A549 (cell line): Measurements from ENCODE around the gene SHCBP1L. TPM values are rescaled to one million over a fixed set of nuclear protein-coding genes. Genes with fewer than 3 reads are reported as not detected.

Experiments used
- ATAC-seq, 2 experiments: fragments of 200-7000 bp in 1 of 2; fragments of >200 bp in 1 of 2; cut with Nextera tagmentation in 1 of 2; cut with Tn5 transposase in 1 of 2; 3 replicates each; pipeline versions ENCODE4 v1.8.0 to v1.9.1; 2018 to 2020; ENCODE audit warnings: mild to moderate bottlenecking in 1 of 2, moderate library complexity in 1 of 2
- CTCF ChIA-PET: fragments of 300-600 bp; sonication (Branson Sonifier 250); formaldehyde crosslinking; extraction: SDS; loops from one replicate; lab custom pipeline; 2021; ENCODE audit warnings: antibody characterized with exemption, inconsistent platforms; lab: Yijun Ruan, JAX
- POLR2A ChIA-PET: fragments of 350-600 bp; formaldehyde crosslinking; extraction: SDS; loops from one replicate; lab custom pipeline; 2021; ENCODE audit warnings: antibody characterized with exemption, inconsistent platforms; lab: Yijun Ruan, JAX
- DNase-seq, 2 experiments: peaks; one replicate each; pipeline versions ENCODE4 v3.0.0 to v3.0.0-alpha.2; 2011 to 2016; ENCODE audit warnings: low read depth in 1 of 2, low spot score in 1 of 2
- FAIRE-seq: peaks from 2 replicates; lab custom pipeline; 2011; peaks lifted over from hg19 to GRCh38; lab: Jason Lieb, UNC
- H3K27ac ChIP-seq, 2 experiments: fragments of >200 bp; sonication (Bioruptor Twin); formaldehyde crosslinking; 3 replicates each; pipeline ENCODE4 v1.5.1; 2016 to 2017
- H3K4me1 ChIP-seq: fragments of >200 bp; sonication (Bioruptor Twin); formaldehyde crosslinking; 3 replicates; pipeline ENCODE4 v1.6.1; 2016
- H3K4me2 ChIP-seq: fragments of >200 bp; sonication (Bioruptor Twin); formaldehyde crosslinking; 3 replicates; pipeline ENCODE4 v1.6.1; 2016
- H3K4me3 ChIP-seq: fragments of >200 bp; sonication (Bioruptor Twin); formaldehyde crosslinking; 3 replicates; pipeline ENCODE4 v1.5.1; 2016
- H3K9me3 ChIP-seq: fragments of >200 bp; sonication (Bioruptor Twin); formaldehyde crosslinking; 3 replicates; pipeline ENCODE4 v1.6.1; 2016
- BHLHE40 ChIP-seq: IDR thresholded peaks from 2 replicates; pipeline ENCODE4 v1.6.1; 2012; ENCODE audit warnings: low read depth, low read length, inconsistent platforms
- CBX8 ChIP-seq: fragments of 200-600 bp; sonication (generic); IDR thresholded peaks from 2 replicates; pipeline ENCODE4 v1.6.1; 2016
- CTCF ChIP-seq: fragments of >200 bp; sonication (Bioruptor Twin); formaldehyde crosslinking; IDR thresholded peaks from 3 replicates; pipeline ENCODE4 v1.5.1; 2016
- HDAC2 ChIP-seq: fragments of 200-600 bp; sonication (generic); IDR thresholded peaks from 2 replicates; pipeline ENCODE4 v1.6.1; 2016
- HEYL ChIP-seq: fragments of 250-450 bp; sonication (Bioruptor Pico); IDR thresholded peaks from 2 replicates; pipeline ENCODE4 v1.8.0; 2021; ENCODE audit warnings: mild to moderate bottlenecking, moderate library complexity
- HOXA7 ChIP-seq: fragments of 250-450 bp; sonication (Bioruptor Pico); IDR thresholded peaks from 2 replicates; pipeline ENCODE4 v1.5.0; 2020; ENCODE audit warnings: mild to moderate bottlenecking, moderate library complexity
- JUN ChIP-seq, 2 experiments: fragments of >200 bp; sonication (Bioruptor Twin); formaldehyde crosslinking; IDR thresholded peaks; 2 replicates in 1 of 2; 3 replicates in 1 of 2; pipeline ENCODE4 v1.6.1; 2016 to 2017
- KDM1A ChIP-seq: fragments of 200-600 bp; sonication (generic); IDR thresholded peaks from 2 replicates; pipeline ENCODE4 v1.6.1; 2016; ENCODE audit warnings: low read depth, mild to moderate bottlenecking
- MAZ ChIP-seq: fragments of 150-350 bp; IDR thresholded peaks from 2 replicates; pipeline ENCODE4 v1.6.1; 2014; ENCODE audit warnings: antibody characterized with exemption, low read depth, low read length, borderline replicate concordance
- NPAS2 ChIP-seq: fragments of 250-450 bp; sonication (Bioruptor Pico); IDR thresholded peaks from 2 replicates; pipeline ENCODE4 v1.8.0; 2022; ENCODE audit warnings: mild to moderate bottlenecking, moderate library complexity, borderline replicate concordance
- PHF8 ChIP-seq: fragments of 200-600 bp; sonication (generic); IDR thresholded peaks from 2 replicates; pipeline ENCODE4 v1.6.1; 2016; ENCODE audit warnings: low read depth, mild to moderate bottlenecking, antibody characterized with exemption, moderate library complexity, borderline replicate concordance
- RAD21 ChIP-seq, 2 experiments: fragments of >200 bp in 1 of 2; sonication (Bioruptor Twin) in 1 of 2; formaldehyde crosslinking in 1 of 2; IDR thresholded peaks in 1 of 2; conservative IDR thresholded peaks in 1 of 2; 2 replicates in 1 of 2; 3 replicates in 1 of 2; pipeline ENCODE4 v1.6.1; 2012 to 2018; ENCODE audit warnings: inconsistent platforms in 1 of 2
- RARB ChIP-seq: fragments of 250-450 bp; sonication (Bioruptor Pico); IDR thresholded peaks from 2 replicates; pipeline ENCODE4 v1.8.0; 2021; ENCODE audit warnings: mild to moderate bottlenecking, moderate library complexity
- RCOR1 ChIP-seq: fragments of 150-350 bp; IDR thresholded peaks from 2 replicates; pipeline ENCODE4 v1.6.1; 2014; ENCODE audit warnings: antibody characterized with exemption, low read length, low read depth
- REST ChIP-seq: fragments of 200-600 bp; sonication (generic); IDR thresholded peaks from 2 replicates; pipeline ENCODE4 v1.6.1; 2016; ENCODE audit warnings: antibody characterized with exemption, mild to moderate bottlenecking, moderate library complexity
- RFX5 ChIP-seq: fragments of 450-650 bp; IDR thresholded peaks from 2 replicates; pipeline ENCODE4 v1.7.1; 2014; ENCODE audit warnings: antibody characterized with exemption, mild to moderate bottlenecking, moderate library complexity
- SREBF2 ChIP-seq: fragments of 450-650 bp; IDR thresholded peaks from 2 replicates; pipeline ENCODE4 v1.6.1; 2014; ENCODE audit warnings: mild to moderate bottlenecking, moderate library complexity
- WGBS: methylation state at CpG from one replicate; pipeline ENCODE4 v1.1.6; 2017; ENCODE audit errors: missing lambda C conversion rate; 5-methylcytosine and 5-hydroxymethylcytosine counted together
- polyA plus RNA-seq, 4 experiments: library from polyadenylated mRNA; depleted of rRNA in 3 of 4; stranded (reverse); fragments of >200 nt; fragmentation: RNase III in 1 of 4; extraction: RNeasy Plus Mini Kit Qiagen cat#74134 plus additional on column Dnase treatment in 1 of 4; gene quantifications; 2 replicates in 3 of 4; 3 replicates in 1 of 4; pipeline ENCODE4 v1.2.3, GENCODE V29; 2011 to 2017
- TF ChIP-seq, protein P1 (sequence below): fragments of >200 bp; sonication (Bioruptor Twin); formaldehyde crosslinking; IDR thresholded peaks from 3 replicates; pipeline ENCODE4 v1.6.1; 2016
- TF ChIP-seq, protein P2 (sequence below): IDR thresholded peaks from 2 replicates; pipeline ENCODE4 v1.6.1; 2012
- TF ChIP-seq, protein P3 (sequence below): fragments of 250-450 bp; sonication (Bioruptor Pico); IDR thresholded peaks from 2 replicates; pipeline ENCODE4 v1.5.0; 2021; ENCODE audit warnings: mild to moderate bottlenecking, moderate library complexity, borderline replicate concordance

SHCBP1L gene
- polyA plus RNA-seq, 2 of the 4 experiments (the other 2 are of a cell fraction): not detected

- no peak for FAIRE-seq
- POLR2A ChIA-PET: no interaction called here
These were observed 13.6 kb downstream of the SHCBP1L start for GRCh38 chr1:182939413-182939812.

GRCh38 chr1:182935716-182936115 lies 17.2 kb downstream of the SHCBP1L start:
- Histone ChIP-seq H3K27ac (no peak overlapping the region), H3K4me1 (no peaks in the 10 kb centered on the region), H3K4me2 (no peak overlapping the region), H3K9me3 (peaks cover 7% of the 10 kb centered on the region; the same call in 2 of the 3 replicates), H3K4me3 (no peak overlapping the region)
- TF ChIP-seq HDAC2: no peak
- TF ChIP-seq HOXA7 (CRISPR knock-in tag): no peak
- no peak for TF ChIP-seq BHLHE40
- TF ChIP-seq, protein P1, sequence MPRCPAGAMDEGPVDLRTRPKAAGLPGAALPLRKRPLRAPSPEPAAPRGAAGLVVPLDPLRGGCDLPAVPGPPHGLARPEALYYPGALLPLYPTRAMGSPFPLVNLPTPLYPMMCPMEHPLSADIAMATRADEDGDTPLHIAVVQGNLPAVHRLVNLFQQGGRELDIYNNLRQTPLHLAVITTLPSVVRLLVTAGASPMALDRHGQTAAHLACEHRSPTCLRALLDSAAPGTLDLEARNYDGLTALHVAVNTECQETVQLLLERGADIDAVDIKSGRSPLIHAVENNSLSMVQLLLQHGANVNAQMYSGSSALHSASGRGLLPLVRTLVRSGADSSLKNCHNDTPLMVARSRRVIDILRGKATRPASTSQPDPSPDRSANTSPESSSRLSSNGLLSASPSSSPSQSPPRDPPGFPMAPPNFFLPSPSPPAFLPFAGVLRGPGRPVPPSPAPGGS: no peak
- ChIA-PET CTCF (no interaction called here), POLR2A (no interaction called here)
- no peak for DNase-seq
- peak; percentile 49 for FAIRE-seq
- no peak for ATAC-seq

More at GRCh38 chr1:182939413-182939812, 13.6 kb downstream of the SHCBP1L start:
- Histone ChIP-seq H3K9me3 (peaks cover 7% of the 10 kb centered on the region; the same call in 1 of the 3 replicates), H3K4me1 (no peaks in the 10 kb centered on the region), H3K27ac (no peak overlapping the region), H3K4me2 (no peak overlapping the region), H3K4me3 (no peak overlapping the region)
- WGBS: 93% methylated on average over 2 of the region's 2 CpGs
- DNase-seq (no peak), ATAC-seq (no peak)
- no peak for TF ChIP-seq RARB (CRISPR knock-in tag)
- TF ChIP-seq, protein P2, sequence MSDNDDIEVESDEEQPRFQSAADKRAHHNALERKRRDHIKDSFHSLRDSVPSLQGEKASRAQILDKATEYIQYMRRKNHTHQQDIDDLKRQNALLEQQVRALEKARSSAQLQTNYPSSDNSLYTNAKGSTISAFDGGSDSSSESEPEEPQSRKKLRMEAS: no peak
- no peak for TF ChIP-seq CTCF
- no peak for TF ChIP-seq MAZ
- no peak for TF ChIP-seq SREBF2
- TF ChIP-seq PHF8: no peak
- TF ChIP-seq RFX5: no peak
- TF ChIP-seq RAD21 (conservative IDR thresholded peaks at IDR 0.05 in 1 of 2, IDR thresholded peaks at IDR 0.05 in 1 of 2): no peak
- no peak for TF ChIP-seq CBX8
- no peak for TF ChIP-seq NPAS2
- TF ChIP-seq JUN (IDR thresholded peaks at IDR 0.05): no peak
- TF ChIP-seq, protein P3, sequence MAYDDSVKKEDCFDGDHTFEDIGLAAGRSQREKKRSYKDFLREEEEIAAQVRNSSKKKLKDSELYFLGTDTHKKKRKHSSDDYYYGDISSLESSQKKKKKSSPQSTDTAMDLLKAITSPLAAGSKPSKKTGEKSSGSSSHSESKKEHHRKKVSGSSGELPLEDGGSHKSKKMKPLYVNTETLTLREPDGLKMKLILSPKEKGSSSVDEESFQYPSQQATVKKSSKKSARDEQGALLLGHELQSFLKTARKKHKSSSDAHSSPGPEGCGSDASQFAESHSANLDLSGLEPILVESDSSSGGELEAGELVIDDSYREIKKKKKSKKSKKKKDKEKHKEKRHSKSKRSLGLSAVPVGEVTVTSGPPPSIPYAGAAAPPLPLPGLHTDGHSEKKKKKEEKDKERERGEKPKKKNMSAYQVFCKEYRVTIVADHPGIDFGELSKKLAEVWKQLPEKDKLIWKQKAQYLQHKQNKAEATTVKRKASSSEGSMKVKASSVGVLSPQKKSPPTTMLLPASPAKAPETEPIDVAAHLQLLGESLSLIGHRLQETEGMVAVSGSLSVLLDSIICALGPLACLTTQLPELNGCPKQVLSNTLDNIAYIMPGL (CRISPR knock-in tag): no peak
- no peak for TF ChIP-seq HEYL (CRISPR knock-in tag)
- no peak for TF ChIP-seq KDM1A
- TF ChIP-seq REST: no peak
- no peak for TF ChIP-seq RCOR1
- CTCF ChIA-PET: interaction anchor here (0.7 kb wide), 1 partner anchor 23 kb away, joined by 4 read pairs; no protein-coding TSS in a partner anchor
